Sigmoid colon (tissue), 7 donors: ENCODE results near the gene MED17. TPM values are rescaled to one million over a fixed set of nuclear protein-coding genes. Genes with fewer than 3 reads are reported as not detected.
A peak's percentile ranks its signal among the peaks of the same experiment; 100 is the strongest.

Experiments used
- DNase-seq: peaks from one replicate; pipeline ENCODE4 v3.0.0-alpha.2; 2019
- H3K27ac ChIP-seq, 4 donors: fragments of 200-600 bp; sonication (generic); one replicate each; pipeline ENCODE4 v1.5.1; 2016 to 2019; ENCODE audit warnings: mild to moderate bottlenecking in 1 of 4
- H3K27me3 ChIP-seq, 3 donors: fragments of 200-600 bp; sonication (generic); one replicate each; pipeline ENCODE4 v1.5.1; 2019; ENCODE audit warnings: mild to moderate bottlenecking in 1 of 3
- H3K36me3 ChIP-seq, 4 donors: fragments of 200-600 bp; sonication (generic); one replicate each; pipeline ENCODE4 v1.5.1; 2016 to 2019
- H3K4me1 ChIP-seq, 4 donors: fragments of 200-600 bp; sonication (generic); one replicate each; pipeline ENCODE4 v1.5.1; 2017 to 2019
- H3K4me3 ChIP-seq, 4 donors: fragments of 200-600 bp; sonication (generic); one replicate each; pipeline ENCODE4 v1.5.1; 2017 to 2019; ENCODE audit warnings: mild to moderate bottlenecking in 2 of 4, moderate library complexity in 1 of 4
- H3K9me3 ChIP-seq, 4 donors: fragments of 200-600 bp in 3 of 4; sonication (generic) in 3 of 4; one replicate each; pipeline versions ENCODE4 v1.5.1 to v1.6.1; 2013 to 2019
- EP300 ChIP-seq, 4 donors: sonication (generic); formaldehyde crosslinking; IDR thresholded peaks; one replicate each; pipeline ENCODE4 v1.6.1; 2017; ENCODE audit warnings: antibody characterized with exemption in 4 of 4
- POLR2A ChIP-seq, 2 donors: fragments of 450-650 bp; IDR thresholded peaks; one replicate each; pipeline ENCODE4 v1.6.1; 2016; ENCODE audit warnings: antibody characterized with exemption in 2 of 2, mild to moderate bottlenecking in 2 of 2, moderate library complexity in 2 of 2
- POLR2AphosphoS5 ChIP-seq, 4 donors: sonication (generic); formaldehyde crosslinking; IDR thresholded peaks; one replicate each; pipeline ENCODE4 v1.6.1; 2017; ENCODE audit warnings: antibody characterized with exemption in 4 of 4
- WGBS, 2 donors: extraction: QIAGEN DNeasy Blood & Tissue Kit; methylation state at CpG; one replicate each; pipeline ENCODE4 v1.1.7; 2013; 5-methylcytosine and 5-hydroxymethylcytosine counted together
- intact Hi-C: fragments of 100-400 bp; cut with DNase I; formaldehyde crosslinking; loops from one replicate; pipeline ENCODE4 v1.15.1; 2023
- polyA plus RNA-seq, 3 donors: library from polyadenylated mRNA; stranded (reverse); fragments of 200-250 nt; gene quantifications; one replicate each; pipeline ENCODE4 v1.2.3, GENCODE V29; 2013
- total RNA-seq, 4 donors: library from RNA; depleted of rRNA; stranded (reverse); fragments of >200 nt; gene quantifications; one replicate each; pipeline ENCODE4 v1.1.0, GENCODE V29; 2016
- TF ChIP-seq, protein P1 (sequence below), 4 experiments: fragments of 450-650 bp in 3 of 4; fragments of 200-600 bp in 1 of 4; IDR thresholded peaks; one replicate each; pipeline ENCODE4 v1.5.1; 2016 to 2019; ENCODE audit warnings: antibody characterized with exemption in 4 of 4, mild to moderate bottlenecking in 3 of 4, moderate library complexity in 2 of 4
- donor health status: healthy with polysubstance abuse.
- donor health status: Bipolar disorder and iron deficiency.
- donor health status: healthy.

MED17 gene
- total and polyA plus RNA-seq, 7 donors, result 7.2 to 28.9 (median 19.9) TPM

DNA sequence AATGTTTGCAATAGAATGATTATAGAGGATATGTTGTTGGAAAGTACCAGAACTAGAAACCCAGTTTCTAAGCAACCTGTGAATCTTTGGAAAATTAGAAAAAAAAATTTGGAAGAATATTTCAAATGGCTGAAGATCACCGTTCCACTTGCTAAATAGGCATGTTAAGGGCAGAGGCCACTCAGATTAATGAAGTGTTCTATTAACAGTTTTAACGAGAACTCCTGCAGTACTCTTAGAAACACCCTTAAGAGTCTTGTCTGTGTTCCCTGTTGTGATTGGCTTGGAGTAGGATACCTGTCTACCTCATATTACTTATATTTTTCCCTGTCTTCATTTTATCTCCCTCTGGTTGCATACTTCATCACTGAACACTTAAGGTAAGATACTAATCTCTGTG is 38.0 kb upstream of the MED17 start:
- Histone ChIP-seq H3K4me1 (peaks cover 0 to 31% (median 10%) of the 10 kb centered on the region in 4 donors), H3K4me3 (no peak overlapping the region), H3K9me3 (no peaks in the 10 kb centered on the region), H3K27ac (peak overlapping the region in 2 of 4 donors; percentile 60 to 72), H3K36me3 (peaks cover 0 to 9% (median 6%) of the 10 kb centered on the region in 4 donors), H3K27me3 (no peaks in the 10 kb centered on the region)
- intact Hi-C loops, result loop anchor here (10.0 kb wide), 1 partner anchor 389 kb away; no protein-coding TSS in a partner anchor
- TF ChIP-seq POLR2A (IDR thresholded peaks at IDR 0.05) (no peak), EP300 (IDR thresholded peaks at IDR 0.05) (no peak), POLR2AphosphoS5 (IDR thresholded peaks at IDR 0.05) (no peak)
- TF ChIP-seq, protein P1, sequence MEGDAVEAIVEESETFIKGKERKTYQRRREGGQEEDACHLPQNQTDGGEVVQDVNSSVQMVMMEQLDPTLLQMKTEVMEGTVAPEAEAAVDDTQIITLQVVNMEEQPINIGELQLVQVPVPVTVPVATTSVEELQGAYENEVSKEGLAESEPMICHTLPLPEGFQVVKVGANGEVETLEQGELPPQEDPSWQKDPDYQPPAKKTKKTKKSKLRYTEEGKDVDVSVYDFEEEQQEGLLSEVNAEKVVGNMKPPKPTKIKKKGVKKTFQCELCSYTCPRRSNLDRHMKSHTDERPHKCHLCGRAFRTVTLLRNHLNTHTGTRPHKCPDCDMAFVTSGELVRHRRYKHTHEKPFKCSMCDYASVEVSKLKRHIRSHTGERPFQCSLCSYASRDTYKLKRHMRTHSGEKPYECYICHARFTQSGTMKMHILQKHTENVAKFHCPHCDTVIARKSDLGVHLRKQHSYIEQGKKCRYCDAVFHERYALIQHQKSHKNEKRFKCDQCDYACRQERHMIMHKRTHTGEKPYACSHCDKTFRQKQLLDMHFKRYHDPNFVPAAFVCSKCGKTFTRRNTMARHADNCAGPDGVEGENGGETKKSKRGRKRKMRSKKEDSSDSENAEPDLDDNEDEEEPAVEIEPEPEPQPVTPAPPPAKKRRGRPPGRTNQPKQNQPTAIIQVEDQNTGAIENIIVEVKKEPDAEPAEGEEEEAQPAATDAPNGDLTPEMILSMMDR (IDR thresholded peaks at IDR 0.05), result no peak
- 20 to 73% methylated on average over 2 of the region's 2 CpGs for WGBS, 2 donors
- no peak for DNase-seq

DNA sequence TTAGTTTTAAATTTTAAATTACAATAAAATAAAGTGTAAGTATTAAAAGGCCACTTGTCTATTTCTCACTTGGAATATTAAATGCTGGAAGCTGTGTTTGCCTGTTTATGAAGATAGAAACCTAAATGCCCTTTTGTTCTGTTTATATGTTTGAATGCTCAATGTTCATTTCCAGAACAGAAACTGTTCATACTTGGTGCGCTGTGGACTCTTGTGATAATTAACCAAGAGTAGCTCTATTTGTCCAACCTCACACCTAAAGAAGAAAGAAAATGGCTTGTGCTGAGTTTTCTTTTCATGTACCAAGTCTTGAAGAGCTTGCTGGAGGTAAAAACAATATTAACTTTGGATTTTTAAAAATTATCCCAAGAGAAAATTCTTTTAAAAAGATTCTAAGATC is 37.0 kb upstream of the MED17 start:
- intact Hi-C loops, result loop anchor here (10.0 kb wide), 1 partner anchor 388 kb away; no protein-coding TSS in a partner anchor
- 13 to 69% methylated on average over 1 of the region's 1 CpG for WGBS, 2 donors
- Histone ChIP-seq H3K27me3 (no peaks in the 10 kb centered on the region), H3K9me3 (no peaks in the 10 kb centered on the region), H3K36me3 (peaks cover 0 to 10% (median 7%) of the 10 kb centered on the region in 4 donors), H3K4me3 (no peak overlapping the region), H3K27ac (no peak overlapping the region), H3K4me1 (peaks cover 0 to 30% (median 8%) of the 10 kb centered on the region in 4 donors)
- TF ChIP-seq EP300 (IDR thresholded peaks at IDR 0.05) (no peak), POLR2A (IDR thresholded peaks at IDR 0.05) (no peak), POLR2AphosphoS5 (IDR thresholded peaks at IDR 0.05) (no peak)
- TF ChIP-seq, protein P1 (IDR thresholded peaks at IDR 0.05), result no peak
- no peak for DNase-seq

DNA sequence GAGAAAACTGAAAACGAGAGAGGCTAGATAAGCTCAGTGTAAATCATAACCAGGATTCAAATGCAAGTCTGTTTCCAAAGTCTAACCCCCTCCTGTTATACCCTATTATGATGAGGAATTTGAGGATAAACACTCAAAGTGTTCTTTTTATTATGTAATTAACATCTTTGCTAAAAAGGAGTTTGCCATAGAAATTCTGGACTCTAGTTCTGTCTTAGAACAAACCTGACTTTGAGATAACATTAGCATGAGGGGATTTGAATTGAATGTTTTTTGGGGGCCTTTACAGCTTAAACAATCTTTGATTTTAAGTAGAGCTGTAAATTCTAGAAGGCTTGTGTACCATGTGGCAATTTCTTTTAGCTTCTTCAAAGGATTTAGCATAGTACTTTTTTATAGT is 33.1 kb upstream of the MED17 start:
- WGBS, 2 donors, result 75 to 78% methylated on average over 1 of the region's 1 CpG
- no peaks in the 10 kb centered on the region for H3K27me3 ChIP-seq
- H3K4me1 ChIP-seq, result peaks cover 0 to 8% (median 0%) of the 10 kb centered on the region in 4 donors
- H3K4me3 ChIP-seq, result no peak overlapping the region
- H3K9me3 ChIP-seq, result no peaks in the 10 kb centered on the region
- H3K27ac ChIP-seq, result no peak overlapping the region
- TF ChIP-seq, protein P1 (IDR thresholded peaks at IDR 0.05), result no peak
- no peak for TF ChIP-seq EP300 (IDR thresholded peaks at IDR 0.05)
- intact Hi-C loops, result no loop called here
- peaks cover 3 to 31% (median 13%) of the 10 kb centered on the region in 4 donors for H3K36me3 ChIP-seq
- DNase-seq, result no peak

DNA sequence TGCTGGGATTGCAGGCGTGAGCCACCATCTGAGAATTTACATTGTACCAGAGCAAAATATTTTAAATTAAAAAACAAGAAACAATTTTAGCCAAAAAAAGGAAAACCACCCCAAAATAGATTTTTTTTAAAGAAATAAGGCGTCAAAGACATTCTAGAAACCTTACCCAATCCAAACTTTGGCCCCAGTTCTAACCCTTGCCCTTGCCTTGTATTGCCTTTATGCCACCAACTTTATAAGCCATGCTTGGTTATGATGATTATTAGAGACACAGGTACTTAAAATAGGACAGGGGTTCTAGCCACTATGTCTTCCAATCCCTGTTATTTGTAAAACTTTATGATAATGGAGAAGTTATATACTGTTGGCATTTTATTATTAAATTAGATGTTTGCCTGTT is 30.8 kb upstream of the MED17 start:
- no peak for TF ChIP-seq POLR2A (IDR thresholded peaks at IDR 0.05)
- TF ChIP-seq EP300 (IDR thresholded peaks at IDR 0.05), result no peak
- TF ChIP-seq, protein P1 (IDR thresholded peaks at IDR 0.05), result no peak
- TF ChIP-seq POLR2AphosphoS5 (IDR thresholded peaks at IDR 0.05), result no peak
- no peak for DNase-seq
- no peak overlapping the region for H3K27ac ChIP-seq
- H3K9me3 ChIP-seq, result no peaks in the 10 kb centered on the region
- no peaks in the 10 kb centered on the region for H3K4me1 ChIP-seq
- H3K36me3 ChIP-seq, result peaks cover 12 to 54% (median 27%) of the 10 kb centered on the region in 4 donors
- no peak overlapping the region for H3K4me3 ChIP-seq
- 94 to 96% methylated on average over 2 of the region's 2 CpGs for WGBS, 2 donors
- H3K27me3 ChIP-seq, result no peaks in the 10 kb centered on the region
- intact Hi-C loops, result no loop called here

DNA sequence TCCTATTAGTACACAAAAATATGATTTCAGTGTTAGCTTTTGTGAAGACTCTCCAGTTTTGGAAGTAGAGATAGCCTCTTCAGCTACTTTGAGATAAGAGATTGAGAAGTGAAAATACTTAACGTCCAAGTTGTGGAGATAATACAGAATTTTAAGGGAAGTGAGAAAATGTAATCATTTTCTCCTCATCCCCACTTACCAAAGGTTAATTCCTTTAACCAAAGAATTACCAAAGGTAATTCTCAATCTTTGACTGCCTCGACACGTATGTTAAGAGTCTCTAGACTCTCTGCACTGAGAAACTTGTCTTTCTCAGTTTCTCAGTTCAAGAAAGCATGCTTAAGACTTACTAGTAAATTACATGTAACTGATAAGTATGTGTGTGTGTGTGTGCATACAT is 27.3 kb upstream of the MED17 start:
- Histone ChIP-seq H3K27ac (no peak overlapping the region), H3K4me3 (no peak overlapping the region), H3K4me1 (no peaks in the 10 kb centered on the region), H3K9me3 (no peaks in the 10 kb centered on the region), H3K27me3 (no peaks in the 10 kb centered on the region), H3K36me3 (peaks cover 24 to 89% (median 46%) of the 10 kb centered on the region in 4 donors)
- WGBS, 2 donors, result 83 to 84% methylated on average over 3 of the region's 3 CpGs
- no peak for TF ChIP-seq POLR2A (IDR thresholded peaks at IDR 0.05)
- no peak for DNase-seq
- intact Hi-C loops, result no loop called here
